Activated T-helper 2 cell treated with anti-CD3 and anti-CD28 coated beads, Interferon-gamma antibody, Interleukin-2, Interleukin-4, amounts not matched to agents 10 μg/mL and 5 μg/mL and 100 μg/mL, durations not matched to agents 14 hours and 24 hours and 36 hours (primary cell): Measurements from ENCODE around the gene CMBL. TPM values are rescaled to one million over a fixed set of nuclear protein-coding genes. Genes with fewer than 3 reads are reported as not detected.
A peak's percentile ranks its signal among the peaks of the same experiment; 100 is the strongest.

ENCODE experiments used
- DNase-seq: peaks from one replicate; pipeline ENCODE4 v3.0.0; 2021; ENCODE audit warnings: low spot score
- H3K27ac Mint-ChIP-seq: one replicate; pipeline ENCODE4 v1.8.0; 2021; ENCODE audit warnings: mixed read lengths
- H3K27me3 Mint-ChIP-seq: one replicate; pipeline ENCODE4 v1.8.0; 2021; ENCODE audit warnings: low read depth, mixed read lengths
- H3K36me3 Mint-ChIP-seq: one replicate; pipeline ENCODE4 v1.8.0; 2021; ENCODE audit warnings: low read depth, mixed read lengths
- H3K4me1 Mint-ChIP-seq: one replicate; pipeline ENCODE4 v1.8.0; 2021; ENCODE audit warnings: low read depth, mixed read lengths
- H3K4me3 Mint-ChIP-seq: one replicate; pipeline ENCODE4 v1.8.0; 2021; ENCODE audit warnings: low read depth, mild to moderate bottlenecking, moderate library complexity, mixed read lengths
- H3K9me3 Mint-ChIP-seq: one replicate; pipeline ENCODE4 v1.8.0; 2021; ENCODE audit warnings: mixed read lengths
- intact Hi-C: fragments of 100-400 bp; cut with micrococcal nuclease; formaldehyde crosslinking; loops from one replicate; pipeline ENCODE4 v1.15.1; 2023
- total RNA-seq: library from RNA; stranded (reverse); gene quantifications from 2 replicates; pipeline ENCODE4 v1.2.3, GENCODE V29; 2022

CMBL gene
- total RNA-seq, 1 donor from 2014 or later, result 0.23 TPM

- H3K4me1 Mint-ChIP-seq, result no peaks in the 10 kb centered on the region
- no peak overlapping the region for H3K4me3 Mint-ChIP-seq
- H3K36me3 Mint-ChIP-seq, result no peaks in the 10 kb centered on the region
- H3K27ac Mint-ChIP-seq, result no peak overlapping the region
- H3K27me3 Mint-ChIP-seq, result peaks cover 6% of the 10 kb centered on the region
- intact Hi-C loops, result no loop called here
- no peak for DNase-seq
- H3K9me3 Mint-ChIP-seq, result no peaks in the 10 kb centered on the region
These were observed 32.3 kb upstream of the CMBL start for GRCh38 chr5:10339958-10340357.

GRCh38 chr5:10339058-10339811 is 31.5 kb upstream of the CMBL start:
- Mint-ChIP-seq H3K9me3 (no peaks in the 10 kb centered on the region), H3K4me3 (no peak overlapping the region), H3K4me1 (no peaks in the 10 kb centered on the region), H3K27me3 (peaks cover 13% of the 10 kb centered on the region), H3K27ac (no peak overlapping the region), H3K36me3 (no peaks in the 10 kb centered on the region)
- intact Hi-C loops, result no loop called here
- DNase-seq, result no peak

- no peaks in the 10 kb centered on the region for H3K4me1 Mint-ChIP-seq
- no peak overlapping the region for H3K27ac Mint-ChIP-seq
- no peaks in the 10 kb centered on the region for H3K36me3 Mint-ChIP-seq
- peaks cover 14% of the 10 kb centered on the region for H3K27me3 Mint-ChIP-seq
- no peak overlapping the region for H3K4me3 Mint-ChIP-seq
- intact Hi-C loops, result no loop called here
- no peak for DNase-seq
- H3K9me3 Mint-ChIP-seq, result no peaks in the 10 kb centered on the region
These were observed 31.0 kb upstream of the CMBL start for GRCh38 chr5:10338686-10339057.

- Mint-ChIP-seq H3K36me3 (no peaks in the 10 kb centered on the region), H3K27ac (no peak overlapping the region), H3K4me3 (no peak overlapping the region), H3K9me3 (no peaks in the 10 kb centered on the region), H3K27me3 (peaks cover 20% of the 10 kb centered on the region), H3K4me1 (peaks cover 4% of the 10 kb centered on the region)
- intact Hi-C loops, result no loop called here
- DNase-seq, result no peak
These were observed 30.3 kb upstream of the CMBL start for GRCh38 chr5:10337986-10338385.

GRCh38 chr5:10337107-10337506 is 29.4 kb upstream of the CMBL start:
- Mint-ChIP-seq H3K27me3 (peaks cover 27% of the 10 kb centered on the region), H3K9me3 (no peaks in the 10 kb centered on the region), H3K4me3 (no peak overlapping the region), H3K4me1 (peaks cover 4% of the 10 kb centered on the region), H3K27ac (no peak overlapping the region), H3K36me3 (no peaks in the 10 kb centered on the region)
- intact Hi-C loops, result no loop called here
- no peak for DNase-seq

- H3K4me1 Mint-ChIP-seq, result peaks cover 4% of the 10 kb centered on the region
- no peaks in the 10 kb centered on the region for H3K36me3 Mint-ChIP-seq
- H3K4me3 Mint-ChIP-seq, result no peak overlapping the region
- H3K27me3 Mint-ChIP-seq, result peaks cover 39% of the 10 kb centered on the region
- no peaks in the 10 kb centered on the region for H3K9me3 Mint-ChIP-seq
- no peak overlapping the region for H3K27ac Mint-ChIP-seq
- no peak for DNase-seq
- intact Hi-C loops, result no loop called here
These were observed 28.2 kb upstream of the CMBL start for GRCh38 chr5:10335711-10336470.

GRCh38 chr5:10334831-10335230 is 27.1 kb upstream of the CMBL start:
- Mint-ChIP-seq H3K36me3 (no peaks in the 10 kb centered on the region), H3K4me3 (no peak overlapping the region), H3K9me3 (no peaks in the 10 kb centered on the region), H3K4me1 (peaks cover 4% of the 10 kb centered on the region), H3K27ac (no peak overlapping the region), H3K27me3 (peaks cover 48% of the 10 kb centered on the region)
- no peak for DNase-seq
- intact Hi-C loops, result no loop called here

GRCh38 chr5:10333154-10334006 is 25.7 kb upstream of the CMBL start:
- peaks cover 56% of the 10 kb centered on the region for H3K27me3 Mint-ChIP-seq
- no peaks in the 10 kb centered on the region for H3K9me3 Mint-ChIP-seq
- no peak for DNase-seq
- intact Hi-C loops, result no loop called here
- peak overlapping the region; percentile 78 for H3K4me3 Mint-ChIP-seq
- H3K27ac Mint-ChIP-seq, result no peak overlapping the region
- no peaks in the 10 kb centered on the region for H3K36me3 Mint-ChIP-seq
- peaks cover 4% of the 10 kb centered on the region for H3K4me1 Mint-ChIP-seq

GRCh38 chr5:10332301-10332700 is 24.6 kb upstream of the CMBL start:
- intact Hi-C loops, result no loop called here
- Mint-ChIP-seq H3K4me3 (no peak overlapping the region), H3K36me3 (no peaks in the 10 kb centered on the region), H3K27ac (no peak overlapping the region), H3K4me1 (peaks cover 4% of the 10 kb centered on the region), H3K9me3 (no peaks in the 10 kb centered on the region), H3K27me3 (peaks cover 58% of the 10 kb centered on the region)
- DNase-seq, result no peak

GRCh38 chr5:10331341-10331796 is 23.7 kb upstream of the CMBL start:
- Mint-ChIP-seq H3K36me3 (no peaks in the 10 kb centered on the region), H3K9me3 (no peaks in the 10 kb centered on the region), H3K27ac (no peak overlapping the region), H3K4me3 (no peak overlapping the region), H3K4me1 (peaks cover 4% of the 10 kb centered on the region), H3K27me3 (peaks cover 56% of the 10 kb centered on the region)
- intact Hi-C loops, result no loop called here
- DNase-seq, result no peak

- no peak overlapping the region for H3K4me3 Mint-ChIP-seq
- no peaks in the 10 kb centered on the region for H3K36me3 Mint-ChIP-seq
- DNase-seq, result no peak
- no peak overlapping the region for H3K27ac Mint-ChIP-seq
- peaks cover 4% of the 10 kb centered on the region for H3K4me1 Mint-ChIP-seq
- intact Hi-C loops, result no loop called here
- H3K9me3 Mint-ChIP-seq, result no peaks in the 10 kb centered on the region
- peaks cover 54% of the 10 kb centered on the region for H3K27me3 Mint-ChIP-seq
These were observed 23.0 kb upstream of the CMBL start for GRCh38 chr5:10330511-10331230.

GRCh38 chr5:10329820-10330481 is 22.2 kb upstream of the CMBL start:
- Mint-ChIP-seq H3K36me3 (no peaks in the 10 kb centered on the region), H3K4me1 (peaks cover 4% of the 10 kb centered on the region), H3K27ac (no peak overlapping the region), H3K27me3 (peaks cover 52% of the 10 kb centered on the region), H3K9me3 (no peaks in the 10 kb centered on the region), H3K4me3 (no peak overlapping the region)
- DNase-seq, result no peak
- intact Hi-C loops, result no loop called here
